Measurements from ENCODE around the gene SF3A1. TPM values are rescaled to one million over a fixed set of nuclear protein-coding genes. Genes with fewer than 3 reads are reported as not detected.

The SF3A1 gene
- total and polyA plus RNA-seq, 4 donors, result 19.6 to 41.6 (median 23.9) TPM

DNA sequence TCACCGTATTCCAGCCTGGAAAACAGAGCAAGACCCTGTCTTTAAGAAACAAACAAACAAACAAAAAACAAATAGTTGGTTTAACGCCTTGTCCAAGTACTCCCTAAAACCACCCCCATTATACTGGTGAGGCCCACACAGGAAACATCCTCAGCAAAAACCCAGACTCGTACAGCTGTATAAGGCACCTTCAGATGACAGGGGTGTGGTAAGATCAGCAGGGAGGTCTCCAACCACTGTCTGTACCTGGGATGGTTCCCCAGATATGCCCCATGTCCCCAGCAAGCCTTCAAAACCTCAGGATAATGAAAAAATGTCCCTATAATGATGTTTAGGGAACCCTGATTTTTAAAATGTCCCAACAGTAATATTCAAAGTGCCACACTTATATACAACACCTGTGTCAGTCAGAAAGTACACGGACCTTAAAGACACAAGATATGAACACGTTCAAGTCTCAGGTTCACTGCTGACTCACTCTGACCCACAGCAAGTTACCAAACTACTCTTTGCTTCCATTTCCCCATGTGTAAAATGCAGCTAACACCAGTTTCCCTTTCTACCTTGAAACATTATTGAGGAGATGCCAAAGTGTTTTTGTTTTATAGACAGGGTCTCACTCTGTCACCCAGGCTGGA lies 9.3 kb downstream of the SF3A1 start:
- no peak for DNase-seq (ENCODE audit: low spot score)
- TF ChIP-seq, protein P1, sequence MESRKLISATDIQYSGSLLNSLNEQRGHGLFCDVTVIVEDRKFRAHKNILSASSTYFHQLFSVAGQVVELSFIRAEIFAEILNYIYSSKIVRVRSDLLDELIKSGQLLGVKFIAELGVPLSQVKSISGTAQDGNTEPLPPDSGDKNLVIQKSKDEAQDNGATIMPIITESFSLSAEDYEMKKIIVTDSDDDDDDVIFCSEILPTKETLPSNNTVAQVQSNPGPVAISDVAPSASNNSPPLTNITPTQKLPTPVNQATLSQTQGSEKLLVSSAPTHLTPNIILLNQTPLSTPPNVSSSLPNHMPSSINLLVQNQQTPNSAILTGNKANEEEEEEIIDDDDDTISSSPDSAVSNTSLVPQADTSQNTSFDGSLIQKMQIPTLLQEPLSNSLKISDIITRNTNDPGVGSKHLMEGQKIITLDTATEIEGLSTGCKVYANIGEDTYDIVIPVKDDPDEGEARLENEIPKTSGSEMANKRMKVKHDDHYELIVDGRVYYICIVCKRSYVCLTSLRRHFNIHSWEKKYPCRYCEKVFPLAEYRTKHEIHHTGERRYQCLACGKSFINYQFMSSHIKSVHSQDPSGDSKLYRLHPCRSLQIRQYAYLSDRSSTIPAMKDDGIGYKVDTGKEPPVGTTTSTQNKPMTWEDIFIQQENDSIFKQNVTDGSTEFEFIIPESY (IDR thresholded peaks at IDR 0.05), result no peak
- no peak for TF ChIP-seq RAD21 (IDR thresholded peaks at IDR 0.05)
- no peak for TF ChIP-seq TAF1 (conservative IDR thresholded peaks at IDR 0.05)
- no peak for TF ChIP-seq EGR1 (IDR thresholded peaks at IDR 0.05; ENCODE audit: low read depth in 2 of 2)
- TF ChIP-seq, protein P2, sequence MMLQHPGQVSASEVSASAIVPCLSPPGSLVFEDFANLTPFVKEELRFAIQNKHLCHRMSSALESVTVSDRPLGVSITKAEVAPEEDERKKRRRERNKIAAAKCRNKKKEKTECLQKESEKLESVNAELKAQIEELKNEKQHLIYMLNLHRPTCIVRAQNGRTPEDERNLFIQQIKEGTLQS (IDR thresholded peaks at IDR 0.05), result no peak
- TF ChIP-seq RXRA (IDR thresholded peaks at IDR 0.05), result no peak
- TF ChIP-seq SP1 (IDR thresholded peaks at IDR 0.05), result no peak
- TF ChIP-seq HNF4G (IDR thresholded peaks at IDR 0.05), result no peak
- no peak for TF ChIP-seq NR2F2 (IDR thresholded peaks at IDR 0.05)
- TF ChIP-seq, protein P3, sequence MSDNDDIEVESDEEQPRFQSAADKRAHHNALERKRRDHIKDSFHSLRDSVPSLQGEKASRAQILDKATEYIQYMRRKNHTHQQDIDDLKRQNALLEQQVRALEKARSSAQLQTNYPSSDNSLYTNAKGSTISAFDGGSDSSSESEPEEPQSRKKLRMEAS (IDR thresholded peaks at IDR 0.05), result no peak
- H3K36me3 ChIP-seq (ENCODE audit: control insufficient read depth in 4 of 4, insufficient read depth in 3 of 4, low read depth in 1 of 4, low read length in 3 of 4), result peaks cover 33 to 86% (median 67%) of the 10 kb centered on the region in 4 donors
- H3K4me3 ChIP-seq (ENCODE audit: low read depth in 1 of 3, low read length in 3 of 3), result no peak overlapping the region
- no peaks in the 10 kb centered on the region for H3K9me3 ChIP-seq (ENCODE audit: control insufficient read depth in 4 of 4, low read length in 3 of 4)
- WGBS, result 85% methylated on average over 5 of the region's 5 CpGs
- no peaks in the 10 kb centered on the region for H3K27me3 ChIP-seq (ENCODE audit: control insufficient read depth in 4 of 4, insufficient read depth in 4 of 4, low read length in 3 of 4)
- H3K27ac ChIP-seq (ENCODE audit: low read depth in 1 of 2, low read length in 2 of 2), result no peak overlapping the region
- H3K4me1 ChIP-seq (ENCODE audit: control insufficient read depth in 4 of 4, insufficient read depth in 4 of 4, low read length in 3 of 4), result no peaks in the 10 kb centered on the region
- H3K9ac ChIP-seq (ENCODE audit: low read depth in 1 of 2, low read length in 2 of 2), result no peak overlapping the region

DNA sequence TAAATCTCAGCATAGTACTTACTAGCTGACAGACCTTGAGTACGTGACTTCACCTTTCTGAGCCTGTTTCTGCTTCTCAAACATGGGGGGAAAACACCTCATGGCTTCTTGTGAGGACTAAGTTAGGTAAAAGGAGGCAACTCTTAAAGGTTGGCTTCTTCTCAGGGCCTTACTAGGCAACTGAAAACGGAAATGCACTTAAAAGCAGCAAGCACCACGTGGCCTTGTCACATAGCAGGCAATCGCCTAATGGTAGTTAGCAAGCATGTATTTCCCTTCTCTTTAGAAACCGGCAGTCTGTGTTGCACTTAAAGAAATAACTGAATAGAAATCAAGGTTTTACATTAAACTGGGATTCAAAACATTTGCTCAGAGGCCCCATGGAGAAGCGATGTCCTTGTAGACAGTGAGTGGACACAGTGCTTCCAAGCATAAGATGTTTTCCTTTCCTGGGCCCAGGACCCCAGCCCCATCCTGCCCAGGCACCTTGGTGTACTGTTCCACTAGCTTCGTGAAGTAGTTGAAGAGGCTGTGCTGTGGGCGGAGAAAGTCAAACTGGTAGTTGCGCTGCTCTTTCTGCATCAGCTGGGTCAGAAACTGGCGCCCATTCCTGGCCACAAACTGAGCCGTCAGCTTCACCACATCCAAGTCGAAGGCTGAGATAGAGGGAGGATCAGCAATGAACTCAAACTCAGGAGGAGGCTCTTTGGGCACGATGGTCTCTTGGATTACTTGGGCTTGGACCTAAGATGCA lies 12.1 kb downstream of the SF3A1 start:
- H3K36me3 ChIP-seq (ENCODE audit: control insufficient read depth in 4 of 4, insufficient read depth in 3 of 4, low read depth in 1 of 4, low read length in 3 of 4), result peaks cover 36 to 89% (median 74%) of the 10 kb centered on the region in 4 donors
- no peaks in the 10 kb centered on the region for H3K4me1 ChIP-seq (ENCODE audit: control insufficient read depth in 4 of 4, insufficient read depth in 4 of 4, low read length in 3 of 4)
- H3K9ac ChIP-seq (ENCODE audit: low read depth in 1 of 2, low read length in 2 of 2), result no peak overlapping the region
- H3K4me3 ChIP-seq (ENCODE audit: low read depth in 1 of 3, low read length in 3 of 3), result no peak overlapping the region
- no peak for DNase-seq (ENCODE audit: low spot score)
- H3K27ac ChIP-seq (ENCODE audit: low read depth in 1 of 2, low read length in 2 of 2), result no peak overlapping the region
- no peaks in the 10 kb centered on the region for H3K9me3 ChIP-seq (ENCODE audit: control insufficient read depth in 4 of 4, low read length in 3 of 4)
- TF ChIP-seq EGR1 (IDR thresholded peaks at IDR 0.05; ENCODE audit: low read depth in 2 of 2) (no peak), RXRA (IDR thresholded peaks at IDR 0.05) (no peak), JUND (IDR thresholded peaks at IDR 0.05) (no peak), RAD21 (IDR thresholded peaks at IDR 0.05) (no peak), GABPA (IDR thresholded peaks at IDR 0.05 in 1 of 2, conservative IDR thresholded peaks at IDR 0.05 in 1 of 2) (no peak), SP1 (IDR thresholded peaks at IDR 0.05) (no peak), HNF4G (IDR thresholded peaks at IDR 0.05) (no peak), HNF4A (conservative IDR thresholded peaks at IDR 0.05) (no peak), YY1 (IDR thresholded peaks at IDR 0.05) (no peak), FOXA2 (IDR thresholded peaks at IDR 0.05) (no peak), NR2F2 (IDR thresholded peaks at IDR 0.05) (no peak), TAF1 (conservative IDR thresholded peaks at IDR 0.05) (no peak), FOXA1 (IDR thresholded peaks at IDR 0.05) (no peak)
- TF ChIP-seq, protein P4, sequence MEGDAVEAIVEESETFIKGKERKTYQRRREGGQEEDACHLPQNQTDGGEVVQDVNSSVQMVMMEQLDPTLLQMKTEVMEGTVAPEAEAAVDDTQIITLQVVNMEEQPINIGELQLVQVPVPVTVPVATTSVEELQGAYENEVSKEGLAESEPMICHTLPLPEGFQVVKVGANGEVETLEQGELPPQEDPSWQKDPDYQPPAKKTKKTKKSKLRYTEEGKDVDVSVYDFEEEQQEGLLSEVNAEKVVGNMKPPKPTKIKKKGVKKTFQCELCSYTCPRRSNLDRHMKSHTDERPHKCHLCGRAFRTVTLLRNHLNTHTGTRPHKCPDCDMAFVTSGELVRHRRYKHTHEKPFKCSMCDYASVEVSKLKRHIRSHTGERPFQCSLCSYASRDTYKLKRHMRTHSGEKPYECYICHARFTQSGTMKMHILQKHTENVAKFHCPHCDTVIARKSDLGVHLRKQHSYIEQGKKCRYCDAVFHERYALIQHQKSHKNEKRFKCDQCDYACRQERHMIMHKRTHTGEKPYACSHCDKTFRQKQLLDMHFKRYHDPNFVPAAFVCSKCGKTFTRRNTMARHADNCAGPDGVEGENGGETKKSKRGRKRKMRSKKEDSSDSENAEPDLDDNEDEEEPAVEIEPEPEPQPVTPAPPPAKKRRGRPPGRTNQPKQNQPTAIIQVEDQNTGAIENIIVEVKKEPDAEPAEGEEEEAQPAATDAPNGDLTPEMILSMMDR (IDR thresholded peaks at IDR 0.05; ENCODE audit: low read depth, low read length, missing input control), result no peak
- TF ChIP-seq, protein P5, sequence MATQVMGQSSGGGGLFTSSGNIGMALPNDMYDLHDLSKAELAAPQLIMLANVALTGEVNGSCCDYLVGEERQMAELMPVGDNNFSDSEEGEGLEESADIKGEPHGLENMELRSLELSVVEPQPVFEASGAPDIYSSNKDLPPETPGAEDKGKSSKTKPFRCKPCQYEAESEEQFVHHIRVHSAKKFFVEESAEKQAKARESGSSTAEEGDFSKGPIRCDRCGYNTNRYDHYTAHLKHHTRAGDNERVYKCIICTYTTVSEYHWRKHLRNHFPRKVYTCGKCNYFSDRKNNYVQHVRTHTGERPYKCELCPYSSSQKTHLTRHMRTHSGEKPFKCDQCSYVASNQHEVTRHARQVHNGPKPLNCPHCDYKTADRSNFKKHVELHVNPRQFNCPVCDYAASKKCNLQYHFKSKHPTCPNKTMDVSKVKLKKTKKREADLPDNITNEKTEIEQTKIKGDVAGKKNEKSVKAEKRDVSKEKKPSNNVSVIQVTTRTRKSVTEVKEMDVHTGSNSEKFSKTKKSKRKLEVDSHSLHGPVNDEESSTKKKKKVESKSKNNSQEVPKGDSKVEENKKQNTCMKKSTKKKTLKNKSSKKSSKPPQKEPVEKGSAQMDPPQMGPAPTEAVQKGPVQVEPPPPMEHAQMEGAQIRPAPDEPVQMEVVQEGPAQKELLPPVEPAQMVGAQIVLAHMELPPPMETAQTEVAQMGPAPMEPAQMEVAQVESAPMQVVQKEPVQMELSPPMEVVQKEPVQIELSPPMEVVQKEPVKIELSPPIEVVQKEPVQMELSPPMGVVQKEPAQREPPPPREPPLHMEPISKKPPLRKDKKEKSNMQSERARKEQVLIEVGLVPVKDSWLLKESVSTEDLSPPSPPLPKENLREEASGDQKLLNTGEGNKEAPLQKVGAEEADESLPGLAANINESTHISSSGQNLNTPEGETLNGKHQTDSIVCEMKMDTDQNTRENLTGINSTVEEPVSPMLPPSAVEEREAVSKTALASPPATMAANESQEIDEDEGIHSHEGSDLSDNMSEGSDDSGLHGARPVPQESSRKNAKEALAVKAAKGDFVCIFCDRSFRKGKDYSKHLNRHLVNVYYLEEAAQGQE (IDR thresholded peaks at IDR 0.05), result no peak
- TF ChIP-seq, protein P2 (IDR thresholded peaks at IDR 0.05), result no peak
- TF ChIP-seq, protein P3 (IDR thresholded peaks at IDR 0.05), result no peak
- TF ChIP-seq, protein P1 (IDR thresholded peaks at IDR 0.05), result no peak
- 94% methylated on average over 13 of the region's 13 CpGs for WGBS
- no peaks in the 10 kb centered on the region for H3K27me3 ChIP-seq (ENCODE audit: control insufficient read depth in 4 of 4, insufficient read depth in 4 of 4, low read length in 3 of 4)

Data from liver (tissue), 9 donors.